ENCODE measurements around the gene FSTL1.

GRCh38 chr3:120449701-120450599 lies 842 bp downstream of the FSTL1 start:
- no peak for TF ChIP-seq EZH2 (IDR thresholded peaks at IDR 0.05; ENCODE audit: low read depth, low read length, severe bottlenecking)
- peak in 1 of 2 experiments; percentile 65; a peak in 2 of 3 replicates for TF ChIP-seq POLR2A (IDR thresholded peaks at IDR 0.05; ENCODE audit: control extremely low read depth in 1 of 2, low read depth in 2 of 2, low read length in 2 of 2)
